ENCODE measurements around the gene ITPRID2.
A peak's percentile ranks its signal among the peaks of the same experiment; 100 is the strongest.
"Not testable (repeated sequence)": the region's sequence is repeated elsewhere in the genome, so short reads cannot be mapped to it uniquely, and the experiment has no call there.

The ITPRID2 gene

DNA sequence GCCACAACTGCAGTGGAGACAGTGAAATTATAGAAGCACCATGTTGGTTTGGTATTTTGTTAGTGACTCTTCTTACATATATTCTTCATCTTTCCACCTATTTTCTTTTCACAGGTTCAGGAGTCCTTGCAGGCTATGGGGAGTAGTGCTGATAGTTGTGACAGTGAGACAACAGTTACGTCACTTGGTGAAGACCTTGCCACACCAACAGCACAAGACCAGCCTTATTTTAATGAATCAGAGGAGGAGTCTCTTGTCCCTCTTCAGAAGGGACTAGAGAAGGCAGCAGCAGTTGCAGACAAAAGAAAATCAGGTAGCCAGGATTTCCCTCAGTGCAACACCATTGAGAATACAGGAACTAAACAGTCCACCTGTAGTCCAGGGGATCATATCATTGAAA lies 23.6 kb downstream of the ITPRID2 start:
- FAIRE-seq = no peak
- DNase-seq (ENCODE audit: low spot score) = no peak

DNA sequence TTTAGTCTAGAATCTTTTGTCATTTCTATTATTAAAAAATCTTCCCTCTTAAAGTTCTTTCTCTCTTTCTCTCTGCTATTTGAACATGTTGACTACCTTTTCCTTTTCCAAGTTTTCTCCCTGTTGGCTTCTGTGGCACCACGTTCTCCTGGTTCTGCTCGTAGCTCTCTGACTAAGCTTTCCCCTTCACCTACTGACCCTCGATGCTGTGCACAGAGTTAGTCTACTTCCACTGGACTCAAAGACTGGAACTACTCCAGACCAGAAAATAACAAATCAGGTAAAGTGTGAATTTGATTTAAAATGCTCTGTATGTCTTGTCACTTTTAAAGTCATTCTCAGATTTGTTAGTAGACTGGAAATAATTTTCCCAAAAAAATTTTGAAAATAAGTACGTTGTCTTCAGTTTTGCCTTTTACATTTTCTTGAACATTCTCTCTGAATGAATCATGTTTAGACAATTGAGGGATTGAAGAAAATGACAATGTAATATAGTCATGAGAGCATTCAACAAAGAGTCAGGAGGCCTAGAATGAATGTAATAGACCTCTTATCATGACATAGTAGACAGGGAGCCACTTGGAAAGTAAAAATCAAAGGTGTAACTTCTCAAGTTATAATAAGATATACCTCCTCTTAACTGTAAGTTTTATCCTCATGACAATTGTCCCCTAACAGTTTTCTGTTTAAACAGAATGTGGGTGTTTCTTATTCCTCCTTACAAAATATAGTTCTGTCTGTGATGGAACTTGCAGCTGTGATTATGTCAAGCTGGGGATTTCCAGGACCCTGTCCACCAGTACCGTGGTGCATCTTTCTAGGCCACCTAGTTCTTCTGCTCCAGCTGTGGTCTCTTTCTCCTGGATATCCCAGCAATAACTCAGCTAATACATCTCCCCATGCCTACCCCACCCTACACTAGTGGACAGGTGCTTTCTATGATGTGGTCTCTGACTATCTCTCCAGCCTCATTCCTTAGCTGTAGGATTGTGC lies 25.5 kb downstream of the ITPRID2 start:
- FAIRE-seq (no peak), DNase-seq (ENCODE audit: low spot score) (peak; percentile 23)

DNA sequence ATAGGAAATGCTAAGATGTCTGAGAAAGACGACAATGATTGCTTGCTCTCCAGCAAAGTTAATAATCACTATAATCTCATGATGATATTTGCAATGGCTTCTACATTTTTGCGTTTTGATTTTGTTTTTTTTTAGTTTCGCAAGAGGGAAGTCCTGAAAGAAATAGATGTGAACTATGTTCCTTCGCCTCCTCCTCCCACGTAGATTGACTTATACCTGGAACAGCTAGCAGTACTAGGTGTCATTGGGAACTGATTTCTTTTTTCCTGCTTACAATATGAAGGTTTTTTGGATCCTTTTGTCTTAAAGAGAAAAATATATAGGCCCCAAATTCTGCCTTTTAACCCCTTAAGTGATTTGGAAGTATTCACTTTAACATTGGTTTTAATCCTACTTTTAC lies 26.7 kb downstream of the ITPRID2 start:
- DNase-seq (ENCODE audit: low spot score) = no peak
- no peak for FAIRE-seq

DNA sequence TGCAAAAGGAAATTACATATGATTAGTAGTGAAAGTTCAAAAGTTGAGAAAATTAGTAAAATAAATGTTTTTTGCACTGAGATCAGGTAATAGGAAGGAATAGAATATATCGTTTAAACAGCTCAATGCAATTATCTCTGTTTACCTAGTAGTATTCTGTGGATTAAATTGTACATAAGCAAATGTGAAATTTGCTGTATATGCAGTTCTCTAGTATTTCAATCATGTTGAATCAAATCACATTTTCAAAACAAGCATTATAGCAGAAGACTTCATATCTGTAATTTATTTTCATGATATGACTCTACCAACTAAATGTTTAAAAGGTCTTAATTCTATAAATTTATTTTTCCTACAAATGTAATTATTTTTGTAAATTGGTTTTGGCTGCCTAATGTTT lies 31.6 kb downstream of the ITPRID2 start:
- no peak for DNase-seq (ENCODE audit: low spot score)
- no peak for FAIRE-seq

DNA sequence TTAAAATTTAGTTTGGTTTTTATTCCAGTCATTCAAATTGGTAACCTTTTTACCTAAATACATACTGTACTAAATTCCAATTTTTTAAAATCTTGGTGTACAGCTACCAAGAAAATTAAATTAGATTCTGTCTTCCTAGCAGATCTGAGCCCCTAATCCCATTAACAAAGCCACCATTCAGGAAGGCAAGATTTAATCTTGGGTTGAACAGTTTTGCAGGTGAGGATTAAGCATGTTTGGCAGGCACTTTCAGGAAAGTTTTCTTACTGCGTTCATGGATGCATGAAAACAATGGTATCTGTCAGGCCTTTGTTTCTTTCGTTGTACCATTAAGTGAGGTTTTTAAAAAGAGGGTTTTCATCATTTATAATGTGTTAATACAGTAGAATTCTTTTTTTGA lies 32.8 kb downstream of the ITPRID2 start:
- DNase-seq (ENCODE audit: low spot score) (no peak), FAIRE-seq (no peak)

DNA sequence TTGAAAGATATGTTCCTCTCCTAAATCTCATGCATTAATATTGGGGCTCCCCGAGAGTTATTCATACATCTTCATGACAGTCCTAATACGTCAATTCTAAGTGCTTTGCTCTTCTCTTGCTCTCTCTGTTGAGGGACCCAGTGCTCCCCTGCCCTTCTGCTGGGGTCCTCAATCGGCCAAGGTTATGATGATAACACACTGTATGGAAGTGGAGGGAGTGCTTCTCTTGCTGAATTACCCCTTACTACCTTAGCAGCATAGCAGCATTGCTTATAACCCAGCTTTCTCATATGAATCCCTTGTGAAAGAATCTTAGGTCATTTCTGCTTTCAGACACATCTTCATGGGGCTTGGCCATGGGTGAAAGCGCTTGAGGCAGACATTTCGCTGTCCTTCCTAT lies 43.2 kb downstream of the ITPRID2 start:
- DNase-seq (ENCODE audit: low spot score) = no peak
- FAIRE-seq = no peak

DNA sequence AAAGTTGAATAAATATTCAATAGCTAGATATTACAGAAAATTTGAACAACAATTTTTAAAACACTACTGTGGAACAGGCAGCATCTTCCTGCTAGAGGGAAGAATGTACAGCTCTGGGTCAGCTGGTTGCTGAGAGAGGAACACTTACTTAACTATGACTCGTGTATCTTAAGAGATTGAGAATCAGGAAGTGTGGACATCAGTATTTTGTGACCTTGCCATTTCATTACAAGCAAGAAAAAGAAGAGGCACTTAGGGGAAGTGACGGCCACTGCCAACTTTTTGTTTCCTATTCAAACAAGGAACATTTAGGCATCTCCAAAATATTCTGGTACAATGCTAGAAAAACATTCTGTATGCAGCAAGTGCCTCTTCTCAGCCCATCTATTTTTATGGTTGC lies 45.9 kb downstream of the ITPRID2 start:
- no peak for DNase-seq (ENCODE audit: low spot score)
- FAIRE-seq = no peak

DNA sequence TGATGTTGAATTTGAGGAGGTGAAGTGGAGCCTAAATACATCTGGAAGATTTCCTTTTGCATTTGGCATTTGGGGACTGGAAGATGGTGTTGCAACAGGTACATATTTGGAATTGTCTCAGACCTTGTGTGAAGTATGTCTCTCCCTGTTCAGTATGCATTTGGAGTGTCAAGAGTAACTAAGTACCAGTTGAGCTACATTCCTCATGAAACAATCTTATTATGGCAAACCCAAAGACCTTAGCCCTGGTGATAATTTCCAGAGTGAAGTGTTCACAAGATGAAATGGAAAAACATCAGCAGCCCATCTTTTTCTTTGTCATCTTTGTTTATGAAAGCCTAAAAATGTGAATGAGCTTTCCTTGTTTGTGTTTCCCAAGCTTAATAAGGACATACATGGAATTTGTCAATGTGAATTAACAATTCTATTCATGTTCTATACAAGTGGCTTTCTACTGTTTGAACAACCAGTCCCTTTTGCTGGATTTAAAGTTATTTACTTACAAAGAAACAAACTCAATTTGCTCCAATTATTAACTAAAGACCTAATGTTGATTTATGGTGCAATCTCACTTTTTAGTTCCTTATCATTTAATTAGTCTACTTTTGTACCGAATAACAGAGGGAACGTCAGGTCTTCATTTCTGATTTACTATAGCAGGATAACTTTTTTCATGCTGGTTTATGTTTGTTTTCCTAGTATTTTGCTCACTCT lies 52.0 kb downstream of the ITPRID2 start:
- FAIRE-seq (no peak), DNase-seq (ENCODE audit: low spot score) (no peak)

DNA sequence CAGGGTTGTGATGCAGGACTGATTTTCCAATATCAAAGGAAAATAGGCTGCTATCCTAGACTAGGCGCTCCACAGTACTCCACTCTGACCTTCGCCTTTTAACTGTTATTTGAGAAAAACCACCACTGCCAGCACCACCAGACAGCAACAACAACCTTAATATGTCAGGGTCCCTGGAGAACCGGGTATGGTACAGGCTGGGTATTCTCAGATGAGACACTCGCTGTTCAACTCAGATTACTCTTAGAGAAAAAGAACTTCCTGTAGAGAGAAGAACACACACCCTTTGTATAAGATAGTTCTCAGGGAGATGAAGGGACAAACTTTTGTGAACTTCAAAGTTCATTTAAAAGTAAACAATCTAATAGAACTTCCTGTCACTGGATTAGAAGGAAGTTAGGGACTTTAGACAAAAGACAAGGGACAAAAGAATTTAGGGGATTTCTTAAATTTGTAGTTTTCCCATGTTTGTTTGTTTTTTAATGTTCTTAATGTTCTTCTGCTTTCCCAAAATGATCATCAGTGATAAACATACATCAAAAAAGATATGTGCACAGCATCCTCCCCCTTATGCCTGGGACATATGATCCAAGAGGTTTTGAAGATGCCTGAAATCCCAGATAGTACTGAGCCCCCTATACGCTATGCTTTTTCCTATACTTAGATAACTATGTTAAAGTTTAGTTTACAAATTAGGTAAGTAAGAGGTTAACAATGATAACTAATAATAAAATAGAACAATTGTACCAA lies 52.8 kb downstream of the ITPRID2 start:
- FAIRE-seq (no peak), DNase-seq (ENCODE audit: low spot score) (no peak)

DNA sequence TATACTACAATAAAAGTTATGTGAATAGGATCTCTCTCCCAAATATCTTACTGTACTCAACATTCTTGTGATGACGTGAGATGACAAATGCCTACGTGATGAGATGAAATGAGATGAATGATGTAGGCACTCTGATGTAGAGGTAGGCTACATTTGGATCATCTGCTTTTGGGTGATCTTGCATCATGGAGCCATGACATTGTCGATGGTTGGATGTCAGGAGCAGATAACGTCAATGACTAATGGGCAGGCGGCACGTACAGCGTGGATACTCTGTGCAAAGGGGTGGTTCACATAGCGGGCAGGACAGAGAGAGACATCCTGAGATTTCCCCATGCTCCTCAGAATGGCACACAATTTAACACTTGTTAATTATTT lies 53.4 kb downstream of the ITPRID2 start:
- DNase-seq (ENCODE audit: low spot score) (no peak), FAIRE-seq (peak; percentile 23)

DNA sequence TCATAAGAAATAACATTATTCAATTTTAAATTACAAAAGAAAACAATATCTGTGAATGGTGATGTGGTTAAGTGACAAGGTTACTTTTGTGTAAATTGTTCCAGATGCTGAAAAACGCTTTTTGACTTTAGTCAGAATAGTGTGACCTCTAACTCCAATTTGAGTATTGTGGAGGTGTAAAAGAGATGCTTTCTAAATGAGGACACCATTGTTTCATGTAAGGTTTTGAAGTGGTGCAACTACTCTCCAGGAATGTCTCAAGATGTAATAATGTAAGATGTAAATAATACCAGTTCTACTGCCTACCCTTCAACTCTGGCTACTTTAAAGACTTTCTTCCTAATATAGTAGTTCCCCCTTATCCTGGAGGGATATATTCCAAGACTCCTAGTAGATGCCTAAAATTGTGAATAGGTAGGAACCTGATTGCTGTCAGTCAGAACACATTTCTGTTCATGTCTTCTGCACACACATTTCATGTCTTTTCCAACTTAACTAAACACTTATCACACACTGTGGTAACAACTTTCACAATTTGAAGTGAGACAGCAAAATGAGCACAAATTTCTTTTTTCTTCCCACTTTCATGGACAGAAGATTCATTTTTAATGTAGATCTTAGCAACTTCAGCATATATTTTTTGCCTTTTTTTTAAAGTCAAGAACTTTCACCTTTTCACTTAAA lies 55.1 kb downstream of the ITPRID2 start:
- DNase-seq (ENCODE audit: low spot score) (no peak), FAIRE-seq (no peak)

DNA sequence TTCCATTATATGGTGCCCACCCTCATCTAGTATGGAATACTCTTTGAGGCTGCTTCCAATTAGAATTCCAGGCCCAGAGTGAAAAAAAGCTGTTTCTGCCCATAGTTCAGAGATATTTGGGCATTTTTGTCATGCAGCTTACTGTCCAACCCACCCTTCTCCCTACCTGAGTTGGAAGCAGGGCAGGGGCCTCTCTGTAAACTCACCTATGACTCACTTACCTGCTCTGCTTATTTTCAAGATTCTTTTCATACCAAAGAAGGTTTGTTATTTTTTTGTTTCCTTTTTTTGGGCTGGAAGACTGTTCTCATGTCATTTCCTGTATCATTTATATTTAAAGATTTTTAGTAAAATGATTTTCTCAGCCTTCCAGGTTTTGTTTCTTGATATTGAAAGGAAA lies 55.7 kb downstream of the ITPRID2 start:
- no peak for DNase-seq (ENCODE audit: low spot score)

DNA sequence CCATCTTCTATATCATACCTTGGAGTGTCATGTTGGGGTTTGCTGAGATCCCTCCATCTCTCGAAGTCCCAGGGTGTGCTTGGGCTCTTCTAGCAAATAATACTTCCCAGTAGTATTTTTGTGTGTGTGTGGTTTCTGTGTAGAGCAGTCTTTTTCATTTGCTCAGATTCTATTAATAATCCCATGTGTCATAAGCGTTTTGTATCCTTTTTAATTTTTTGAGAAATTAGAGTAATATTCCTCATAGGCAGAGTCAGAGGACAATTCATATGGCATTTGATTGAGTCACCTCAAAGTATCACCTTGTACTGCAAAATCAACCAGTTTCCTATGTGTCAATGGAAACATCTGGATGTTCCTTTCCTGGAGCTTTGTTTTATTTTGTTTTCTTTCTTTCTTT lies 56.7 kb downstream of the ITPRID2 start:
- no peak for DNase-seq (ENCODE audit: low spot score)
- FAIRE-seq = no peak

More for the DNA sequence above, 55.7 kb downstream of the ITPRID2 start:
- FAIRE-seq = no peak

DNA sequence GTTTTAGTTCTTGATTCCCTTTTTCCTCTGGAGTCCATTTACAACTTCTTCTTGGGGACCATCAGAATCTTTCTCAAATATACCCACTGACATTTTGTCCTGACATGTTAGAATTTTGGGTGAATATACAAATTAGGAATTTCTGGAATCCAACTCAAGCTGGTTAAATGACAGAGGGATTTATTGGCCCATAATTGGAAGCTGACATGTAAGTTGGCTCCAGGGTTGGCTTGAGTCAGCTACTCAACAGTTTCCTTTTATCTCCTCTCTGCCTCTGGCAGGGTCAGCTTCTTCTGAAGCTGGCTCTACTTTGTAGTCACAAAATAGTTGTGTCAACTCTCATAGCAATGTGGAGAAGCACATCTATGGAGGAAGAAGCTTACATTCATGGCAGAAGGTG lies 57.5 kb downstream of the ITPRID2 start:
- DNase-seq (ENCODE audit: low spot score) (no peak), FAIRE-seq (no peak)

DNA sequence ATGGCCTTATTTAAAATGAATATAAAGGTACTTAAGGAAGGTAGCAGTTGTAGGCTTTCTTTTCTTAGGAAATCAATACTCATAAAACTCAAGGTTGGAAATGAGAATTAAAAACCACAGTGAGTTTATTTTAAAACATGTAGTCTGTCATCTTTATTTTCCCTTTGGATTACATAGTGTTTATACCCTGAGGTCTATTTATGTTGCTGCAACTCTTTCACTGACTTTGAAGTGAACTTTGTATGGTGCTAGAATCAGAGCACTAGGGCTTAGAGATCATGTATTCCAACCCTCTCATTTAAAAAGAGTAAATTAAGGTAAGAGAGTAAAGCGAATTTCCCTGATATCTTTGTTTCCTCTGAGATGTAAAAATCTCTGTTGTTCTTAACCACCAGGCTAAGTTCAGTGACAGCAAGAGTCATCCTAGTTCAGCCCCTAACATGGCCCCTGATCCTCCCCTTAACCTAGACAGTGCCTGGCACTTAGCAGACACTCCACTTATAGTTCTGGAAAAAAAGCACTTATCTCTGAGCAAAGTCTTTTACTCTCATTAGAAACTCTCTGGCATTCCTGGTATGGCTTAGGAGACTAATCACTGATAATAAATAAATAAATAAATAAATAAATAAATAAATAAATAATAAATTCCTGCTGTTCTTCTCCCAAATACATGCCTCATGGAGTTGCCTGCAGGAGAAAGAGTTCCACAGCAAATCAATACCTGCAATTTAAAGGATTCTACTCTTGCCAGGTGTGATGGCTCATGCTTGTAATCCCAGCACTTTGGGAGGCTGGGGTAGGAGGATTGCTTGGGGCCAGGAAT lies 61.1 kb downstream of the ITPRID2 start:
- FAIRE-seq (no peak), DNase-seq (ENCODE audit: low spot score) (no peak)

DNA sequence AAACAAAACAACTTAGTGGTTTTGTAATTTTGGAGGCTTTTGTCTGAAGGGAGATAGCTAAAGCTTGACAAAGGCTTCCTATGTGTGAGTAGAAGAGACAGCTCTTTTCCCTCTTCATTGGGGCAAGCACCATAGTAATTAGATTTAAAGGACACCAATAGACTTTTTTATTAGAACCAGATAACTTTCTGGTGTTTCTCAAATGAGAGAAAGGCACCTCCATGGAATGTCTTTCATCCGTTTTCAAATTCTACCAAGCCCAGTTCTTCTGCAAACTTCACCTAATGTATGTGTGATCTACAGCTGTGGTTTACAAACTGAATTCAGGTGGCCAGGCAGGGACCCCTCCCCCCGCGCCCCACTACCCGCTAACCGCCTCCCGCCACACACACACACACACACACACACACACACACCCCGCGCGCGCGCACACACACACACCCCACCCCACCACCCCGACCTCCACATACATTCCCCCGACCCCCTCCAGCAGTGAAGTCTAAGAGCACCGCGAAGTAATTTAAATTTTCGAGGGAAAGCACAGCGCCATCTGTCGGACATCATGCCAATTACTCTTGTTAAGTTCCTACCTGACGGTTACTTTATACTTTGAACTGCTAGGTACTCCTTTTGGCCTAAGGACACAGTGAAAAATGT lies 62.5 kb downstream of the ITPRID2 start:
- DNase-seq (ENCODE audit: low spot score) (peak; percentile 32), FAIRE-seq (no peak)

DNA sequence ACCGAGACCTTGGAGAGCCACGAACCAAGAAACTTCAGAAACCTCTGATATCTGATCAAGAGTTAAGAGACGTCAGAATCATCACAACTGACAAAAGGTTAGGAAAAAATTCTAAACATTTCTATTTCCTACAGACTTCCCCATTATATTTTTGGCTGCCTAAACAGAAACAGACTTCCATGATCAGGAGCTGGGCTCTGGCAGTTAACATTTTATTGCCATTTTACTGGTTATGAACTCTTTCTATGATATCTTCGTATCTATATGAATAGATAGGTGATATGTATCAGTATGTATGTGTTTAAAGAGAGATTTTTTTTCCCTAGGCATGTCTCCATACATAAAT lies 63.0 kb downstream of the ITPRID2 start:
- DNase-seq (ENCODE audit: low spot score) (no peak), FAIRE-seq (no peak)

DNA sequence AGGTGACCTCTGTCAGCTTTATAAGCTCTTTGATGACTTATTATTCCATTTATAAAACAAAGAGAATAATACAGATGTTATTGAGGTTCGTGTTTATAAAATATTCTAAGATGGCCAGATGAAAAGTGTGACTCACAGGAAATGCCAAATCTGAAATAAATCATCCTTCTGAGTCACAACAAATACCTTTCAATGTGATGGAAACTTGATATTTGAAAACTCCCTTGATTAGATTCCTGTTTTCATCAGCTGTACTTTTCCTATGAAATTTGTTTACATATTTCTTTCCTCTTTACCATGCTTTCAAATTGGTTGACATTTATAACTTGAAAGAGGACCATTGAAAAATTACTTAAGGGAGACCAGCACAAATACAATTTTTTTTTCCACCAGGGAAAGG lies 63.5 kb downstream of the ITPRID2 start:
- FAIRE-seq (no peak), DNase-seq (ENCODE audit: low spot score) (peak; percentile 36)

DNA sequence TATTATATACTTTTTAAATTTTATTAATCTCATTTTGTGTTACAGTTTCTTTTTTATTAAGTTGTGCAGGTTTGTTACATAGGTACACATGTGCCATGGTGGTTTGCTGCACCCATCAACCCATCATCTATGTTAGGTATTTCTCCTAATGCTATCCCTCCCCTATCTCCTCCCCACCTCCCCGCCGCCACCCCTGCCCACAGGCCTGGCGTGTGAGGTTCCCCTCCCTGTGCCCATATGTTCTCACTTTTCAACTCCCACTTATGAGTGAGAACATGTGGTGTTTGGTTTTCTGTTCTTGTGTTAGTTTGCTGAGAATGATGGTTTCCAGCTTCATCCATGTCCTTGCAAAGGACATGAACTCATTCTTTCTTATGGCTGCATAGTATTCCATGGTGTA lies 64.3 kb downstream of the ITPRID2 start:
- not testable (repeated sequence) for DNase-seq (ENCODE audit: low spot score); FAIRE-seq

DNA sequence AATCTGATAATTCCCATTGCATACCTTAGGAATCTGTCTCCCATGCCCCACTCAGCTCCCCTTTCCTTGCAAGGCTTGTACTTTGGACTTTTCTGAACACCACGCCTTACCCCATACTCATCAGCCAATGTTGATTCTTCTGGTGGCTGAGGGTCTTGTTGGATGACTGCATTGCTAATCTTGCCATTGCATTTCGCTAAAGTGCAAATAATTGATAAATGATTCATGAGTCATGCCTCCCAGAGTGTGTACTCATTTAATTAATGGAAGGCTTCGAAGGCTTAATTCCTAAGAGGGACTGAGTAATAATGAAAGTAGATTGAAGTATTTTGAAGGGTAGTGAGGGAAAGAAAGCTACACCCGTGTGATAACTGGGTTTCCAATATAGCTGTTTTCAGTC lies 66.1 kb downstream of the ITPRID2 start:
- no peak for FAIRE-seq
- DNase-seq (ENCODE audit: low spot score) = no peak
